B cell (primary cell): Measurements from ENCODE around the gene ZFAND5. TPM values are rescaled to one million over a fixed set of nuclear protein-coding genes. Genes with fewer than 3 reads are reported as not detected.

Source experiments
- ATAC-seq: fragments of 200-7000 bp; cut with Tn5 transposase; one replicate; pipeline ENCODE4 v1.10.0; 2021; ENCODE audit warnings: low read depth, mild to moderate bottlenecking, moderate number of reproducible peaks, moderate library complexity
- CTCF ChIA-PET: fragments of 350-600 bp; sonication (Branson Sonifier 250); formaldehyde crosslinking; loops from one replicate; lab custom pipeline; 2021; ENCODE audit warnings: antibody characterized with exemption, inconsistent platforms; lab: Charles Lee
- POLR2A ChIA-PET: fragments of 350-600 bp; sonication (Branson Sonifier 250); formaldehyde crosslinking; loops from one replicate; lab custom pipeline; 2021; ENCODE audit warnings: antibody characterized with exemption; lab: Charles Lee
- DNase-seq: peaks from one replicate; pipeline ENCODE4 v3.0.0; 2013
- H2AFZ ChIP-seq: 2 replicates; pipeline ENCODE4 v1.6.1; 2012; ENCODE audit warnings: mild to moderate bottlenecking, low read depth, low read length; ENCODE audit not compliant: insufficient read depth, poor library complexity, severe bottlenecking
- H3K27ac ChIP-seq, 2 donors: 1 replicate in 1 of 2; 2 replicates in 1 of 2; pipeline ENCODE4 v1.5.1; 2012 to 2013; ENCODE audit warnings: low read length in 2 of 2, mild to moderate bottlenecking in 2 of 2, moderate library complexity in 1 of 2
- H3K27me3 ChIP-seq, 4 experiments: fragments of 200-600 bp in 1 of 4; sonication (generic) in 1 of 4; replicated peaks in 1 of 4; 1 replicate in 2 of 4; 2 replicates in 2 of 4; pipeline versions ENCODE4 v1.6.1 to v1.7.0; 2013 to 2016; ENCODE audit warnings: low read length in 3 of 4, mild to moderate bottlenecking in 2 of 4, mixed read lengths in 1 of 4, moderate library complexity in 1 of 4; ENCODE audit not compliant: insufficient read depth in 4 of 4, control insufficient read depth in 3 of 4; ENCODE audit errors: control extremely low read depth in 1 of 4
- H3K36me3 ChIP-seq, 2 experiments: replicated peaks in 1 of 2; 1 replicate in 1 of 2; 2 replicates in 1 of 2; pipeline versions ENCODE4 v1.6.1 to v1.7.1; 2013; ENCODE audit warnings: low read length in 1 of 2; ENCODE audit not compliant: insufficient read depth in 2 of 2, control insufficient read depth in 1 of 2; ENCODE audit errors: control extremely low read depth in 1 of 2, extremely low read depth in 1 of 2
- H3K4me1 ChIP-seq, 2 donors: fragments of 200-600 bp in 1 of 2; sonication (generic) in 1 of 2; 1 replicate in 1 of 2; 2 replicates in 1 of 2; pipeline versions ENCODE4 v1.5.1 to v1.6.1; 2013 to 2017; ENCODE audit warnings: low read length in 2 of 2; ENCODE audit not compliant: control insufficient read depth in 2 of 2, insufficient read depth in 2 of 2
- H3K4me2 ChIP-seq: replicated peaks from 2 replicates; pipeline ENCODE3; 2012; ENCODE audit warnings: mild to moderate bottlenecking, low read depth, low read length; ENCODE audit not compliant: poor library complexity, severe bottlenecking
- H3K4me3 ChIP-seq, 5 experiments: fragments of 200-600 bp in 1 of 5; sonication (generic) in 1 of 5; 1 replicate in 3 of 5; 2 replicates in 2 of 5; pipeline versions ENCODE4 v1.5.1 to v1.7.0; 2011 to 2016; ENCODE audit warnings: low read length in 4 of 5, mild to moderate bottlenecking in 4 of 5, low read depth in 2 of 5, control low read depth in 1 of 5, moderate library complexity in 1 of 5; ENCODE audit not compliant: insufficient read depth in 1 of 5; ENCODE audit errors: control extremely low read depth in 1 of 5, extremely low read depth in 1 of 5
- H3K79me2 ChIP-seq: fragments of 200-600 bp; sonication (generic); one replicate; pipeline ENCODE4 v1.6.0; 2016; ENCODE audit warnings: low read length; ENCODE audit not compliant: control insufficient read depth, insufficient read depth
- H3K9ac ChIP-seq: fragments of 200-600 bp; sonication (generic); 2 replicates; pipeline ENCODE4 v1.6.1; 2017; ENCODE audit warnings: mild to moderate bottlenecking, low read length, moderate library complexity
- H3K9me3 ChIP-seq, 3 donors: one replicate each; pipeline versions ENCODE4 v1.6.1 to v1.7.1; 2013; ENCODE audit warnings: low read length in 2 of 3; ENCODE audit not compliant: control insufficient read depth in 2 of 3, insufficient read depth in 1 of 3; ENCODE audit errors: control extremely low read depth in 1 of 3
- H4K20me1 ChIP-seq: 2 replicates; pipeline ENCODE4 v1.6.0; 2012; ENCODE audit warnings: mild to moderate bottlenecking, low read length; ENCODE audit not compliant: insufficient read depth, control insufficient read depth, poor library complexity, severe bottlenecking
- H3K27ac Mint-ChIP-seq: one replicate; pipeline ENCODE4 v1.8.0; 2021; ENCODE audit warnings: mixed read lengths
- H3K27me3 Mint-ChIP-seq: one replicate; pipeline ENCODE4 v1.8.0; 2021; ENCODE audit warnings: mixed read lengths
- H3K4me1 Mint-ChIP-seq: one replicate; pipeline ENCODE4 v1.8.0; 2021; ENCODE audit warnings: mixed read lengths
- H3K4me3 Mint-ChIP-seq: one replicate; pipeline ENCODE4 v1.8.0; 2021; ENCODE audit warnings: mixed read lengths
- H3K9me3 Mint-ChIP-seq: one replicate; pipeline ENCODE4 v1.8.0; 2022; ENCODE audit warnings: mixed read lengths; ENCODE audit not compliant: insufficient read depth
- EZH2 ChIP-seq: IDR thresholded peaks from 2 replicates; pipeline ENCODE4 v1.6.1; 2012; ENCODE audit warnings: borderline replicate concordance, low read depth, mild to moderate bottlenecking, moderate library complexity, low read length; ENCODE audit not compliant: insufficient read depth, poor library complexity, severe bottlenecking
- WGBS: methylation state at CpG from one replicate; pipeline ENCODE4 v1.1.5; 2013; ENCODE audit warnings: missing lambda C conversion rate; ENCODE audit not compliant: insufficient coverage; 5-methylcytosine and 5-hydroxymethylcytosine counted together
- intact Hi-C: fragments of 100-400 bp; cut with micrococcal nuclease; formaldehyde crosslinking; loops from one replicate; pipeline ENCODE4 v1.10.0; 2022
- polyA plus RNA-seq: library from polyadenylated mRNA; depleted of rRNA; stranded (reverse); fragments of >200 nt; gene quantifications from 2 replicates; pipeline ENCODE4 v1.2.3, GENCODE V29; 2012
- total RNA-seq, 2 donors: library from RNA; stranded (reverse); fragments of 120-200 nt in 1 of 2; gene quantifications; 1 replicate in 1 of 2; 2 replicates in 1 of 2; pipeline versions ENCODE4 v1.2.3 to v1.2.4, GENCODE V29; 2013 to 2022
- TF ChIP-seq, protein P1 (sequence below): fragments of 200-600 bp; IDR thresholded peaks from one replicate; pipeline ENCODE4 v1.8.0; 2022; ENCODE audit warnings: antibody characterized with exemption, mild to moderate bottlenecking

Gene ZFAND5
- total and polyA plus RNA-seq, 2 donors (not counting 1 experiment from before 2014, with no cell fraction given), result 95.3 to 162 TPM

DNA sequence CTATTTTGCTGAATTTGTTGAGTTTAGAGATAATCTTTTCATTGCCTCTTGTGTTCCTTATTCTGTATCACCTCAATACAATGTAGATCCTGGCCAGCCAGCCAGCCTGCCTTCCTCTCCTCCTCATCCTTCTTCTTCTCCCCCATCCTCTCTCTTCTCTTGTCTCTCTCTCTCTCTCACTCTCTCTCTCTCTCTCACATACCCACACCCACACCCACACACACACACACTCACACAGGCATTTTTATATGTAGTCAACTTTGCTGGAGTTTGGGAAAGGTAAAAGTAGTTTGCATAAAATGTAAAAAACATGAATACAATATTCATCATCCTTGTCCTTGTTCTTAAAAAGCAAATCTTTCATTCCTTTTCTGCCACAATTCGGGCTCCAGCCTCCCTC lies 60.5 kb downstream of the ZFAND5 start:
- ATAC-seq (no peak), DNase-seq (no peak)
- ChIA-PET CTCF (interaction anchor here (0.8 to 1.3 kb wide), 4 partner anchors 10 to 58 kb away, joined by 3 to 4 read pairs (median 4); no protein-coding TSS in a partner anchor), POLR2A (interaction anchor here (0.8 to 1.3 kb wide), 2 partner anchors 11 to 61 kb away, joined by 3 to 8 read pairs; partner anchors contain the start of gene ZFAND5)
- Histone ChIP-seq H3K27me3 (no peaks in the 10 kb centered on the region), H3K4me2 (peak overlapping the region; percentile 72), H3K36me3 (peaks cover 0 to 2% of the 10 kb centered on the region in 2 experiments), H3K79me2 (peaks cover 3% of the 10 kb centered on the region), H4K20me1 (no peaks in the 10 kb centered on the region), H3K9ac (peak overlapping the region; percentile 62), H3K9me3 (no peaks in the 10 kb centered on the region), H3K27ac (peak overlapping the region; percentile 88 to 94), H3K4me3 (peak overlapping the region; percentile 36 to 77 (median 48)), H2AFZ (peak overlapping the region; percentile 72), H3K4me1 (peaks cover 55 to 68% of the 10 kb centered on the region in 2 donors)
- Mint-ChIP-seq H3K27ac (peak overlapping the region; percentile 94), H3K9me3 (no peaks in the 10 kb centered on the region), H3K4me1 (peaks cover 65% of the 10 kb centered on the region), H3K4me3 (peak overlapping the region; percentile 90), H3K27me3 (no peaks in the 10 kb centered on the region)
- 20% methylated on average over 1 of the region's 1 CpG for WGBS
- TF ChIP-seq, protein P1, sequence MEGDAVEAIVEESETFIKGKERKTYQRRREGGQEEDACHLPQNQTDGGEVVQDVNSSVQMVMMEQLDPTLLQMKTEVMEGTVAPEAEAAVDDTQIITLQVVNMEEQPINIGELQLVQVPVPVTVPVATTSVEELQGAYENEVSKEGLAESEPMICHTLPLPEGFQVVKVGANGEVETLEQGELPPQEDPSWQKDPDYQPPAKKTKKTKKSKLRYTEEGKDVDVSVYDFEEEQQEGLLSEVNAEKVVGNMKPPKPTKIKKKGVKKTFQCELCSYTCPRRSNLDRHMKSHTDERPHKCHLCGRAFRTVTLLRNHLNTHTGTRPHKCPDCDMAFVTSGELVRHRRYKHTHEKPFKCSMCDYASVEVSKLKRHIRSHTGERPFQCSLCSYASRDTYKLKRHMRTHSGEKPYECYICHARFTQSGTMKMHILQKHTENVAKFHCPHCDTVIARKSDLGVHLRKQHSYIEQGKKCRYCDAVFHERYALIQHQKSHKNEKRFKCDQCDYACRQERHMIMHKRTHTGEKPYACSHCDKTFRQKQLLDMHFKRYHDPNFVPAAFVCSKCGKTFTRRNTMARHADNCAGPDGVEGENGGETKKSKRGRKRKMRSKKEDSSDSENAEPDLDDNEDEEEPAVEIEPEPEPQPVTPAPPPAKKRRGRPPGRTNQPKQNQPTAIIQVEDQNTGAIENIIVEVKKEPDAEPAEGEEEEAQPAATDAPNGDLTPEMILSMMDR, result no peak
- no peak for TF ChIP-seq EZH2
- intact Hi-C loops, result loop anchor here (2.0 kb wide), 1 partner anchor 60 kb away; the partner anchor contains the start of gene ZFAND5

Other genes starting within 250 kb of the ZFAND5 start
- gene GDA, start 215.8 kb downstream of the ZFAND5 start, total RNA-seq, result not detected in 2 replicates
- gene GDA, start 215.8 kb downstream of the ZFAND5 start, polyA plus RNA-seq, result 0.09 TPM in 1 of 2 replicates, not detected in the other
- not detected in 2 replicates for gene TMC1, start 156.4 kb upstream of the ZFAND5 start, total RNA-seq
- gene TMC1, start 156.4 kb upstream of the ZFAND5 start, polyA plus RNA-seq, result not detected in 2 replicates